ENCODE data around the gene PRSS3. TPM values are rescaled to one million over a fixed set of nuclear protein-coding genes. Genes with fewer than 3 reads are reported as not detected.
A peak's percentile ranks its signal among the peaks of the same experiment; 100 is the strongest.
"Not testable (repeated sequence)": the region's sequence is repeated elsewhere in the genome, so short reads cannot be mapped to it uniquely, and the experiment has no call there.

The PRSS3 gene
- total RNA-seq, 2 experiments from 2014 or later = not detected

- intact Hi-C loops (cut with DNase I, micrococcal nuclease) = no loop called here
- no peak for DNase-seq
- TF ChIP-seq, protein P1, sequence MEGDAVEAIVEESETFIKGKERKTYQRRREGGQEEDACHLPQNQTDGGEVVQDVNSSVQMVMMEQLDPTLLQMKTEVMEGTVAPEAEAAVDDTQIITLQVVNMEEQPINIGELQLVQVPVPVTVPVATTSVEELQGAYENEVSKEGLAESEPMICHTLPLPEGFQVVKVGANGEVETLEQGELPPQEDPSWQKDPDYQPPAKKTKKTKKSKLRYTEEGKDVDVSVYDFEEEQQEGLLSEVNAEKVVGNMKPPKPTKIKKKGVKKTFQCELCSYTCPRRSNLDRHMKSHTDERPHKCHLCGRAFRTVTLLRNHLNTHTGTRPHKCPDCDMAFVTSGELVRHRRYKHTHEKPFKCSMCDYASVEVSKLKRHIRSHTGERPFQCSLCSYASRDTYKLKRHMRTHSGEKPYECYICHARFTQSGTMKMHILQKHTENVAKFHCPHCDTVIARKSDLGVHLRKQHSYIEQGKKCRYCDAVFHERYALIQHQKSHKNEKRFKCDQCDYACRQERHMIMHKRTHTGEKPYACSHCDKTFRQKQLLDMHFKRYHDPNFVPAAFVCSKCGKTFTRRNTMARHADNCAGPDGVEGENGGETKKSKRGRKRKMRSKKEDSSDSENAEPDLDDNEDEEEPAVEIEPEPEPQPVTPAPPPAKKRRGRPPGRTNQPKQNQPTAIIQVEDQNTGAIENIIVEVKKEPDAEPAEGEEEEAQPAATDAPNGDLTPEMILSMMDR (IDR thresholded peaks at IDR 0.05) = no peak
- Histone ChIP-seq H3K36me3 (ENCODE audit: insufficient read depth, low read length) (no peaks in the 10 kb centered on the region), H3K27me3 (ENCODE audit: control insufficient read depth in 1 of 2, insufficient read depth in 2 of 2, low read length in 2 of 2) (peaks cover 47 to 61% of the 10 kb centered on the region in 2 experiments), H3K4me1 (ENCODE audit: insufficient read depth, low read length) (peaks cover 27% of the 10 kb centered on the region), H3K9me3 (ENCODE audit: control insufficient read depth in 1 of 2, insufficient read depth in 1 of 2, low read length in 2 of 2) (peaks cover 0 to 12% of the 10 kb centered on the region in 2 experiments), H3K27ac (ENCODE audit: low read depth in 1 of 2, low read length in 2 of 2) (no peak overlapping the region), H3K4me3 (ENCODE audit: low read length) (no peak overlapping the region)
- Mint-ChIP-seq H3K9me3 (no peaks in the 10 kb centered on the region), H3K36me3 (ENCODE audit: low read depth) (no peaks in the 10 kb centered on the region), H3K27me3 (peaks cover 83% of the 10 kb centered on the region), H3K27ac (no peak overlapping the region), H3K4me1 (ENCODE audit: low read depth) (peaks cover 31% of the 10 kb centered on the region), H3K4me3 (no peak overlapping the region)
- ChIA-PET CTCF (no interaction called here), POLR2A (no interaction called here)
- ATAC-seq (ENCODE audit: poor library complexity) = no peak
Observed at GRCh38 chr9:33752130-33752637, 43.2 kb upstream of the PRSS3 start.

GRCh38 chr9:33752789-33753188 is 42.6 kb upstream of the PRSS3 start:
- H3K4me3 Mint-ChIP-seq; H3K9me3 Mint-ChIP-seq; intact Hi-C loops (cut with DNase I, micrococcal nuclease); H3K27ac ChIP-seq (ENCODE audit: low read depth in 1 of 2, low read length in 2 of 2); POLR2A ChIA-PET; H3K36me3 Mint-ChIP-seq (ENCODE audit: low read depth); H3K27ac Mint-ChIP-seq; H3K4me3 ChIP-seq (ENCODE audit: low read length); ATAC-seq (ENCODE audit: poor library complexity); H3K36me3 ChIP-seq (ENCODE audit: insufficient read depth, low read length); DNase-seq: not testable (repeated sequence)
- peaks cover 27% of the 10 kb centered on the region for H3K4me1 ChIP-seq (ENCODE audit: insufficient read depth, low read length)
- H3K27me3 Mint-ChIP-seq = peaks cover 84% of the 10 kb centered on the region
- H3K4me1 Mint-ChIP-seq (ENCODE audit: low read depth) = peaks cover 31% of the 10 kb centered on the region
- peaks cover 0 to 12% of the 10 kb centered on the region in 2 experiments for H3K9me3 ChIP-seq (ENCODE audit: control insufficient read depth in 1 of 2, insufficient read depth in 1 of 2, low read length in 2 of 2)
- H3K27me3 ChIP-seq (ENCODE audit: control insufficient read depth in 1 of 2, insufficient read depth in 2 of 2, low read length in 2 of 2) = peaks cover 47 to 61% of the 10 kb centered on the region in 2 experiments
- CTCF ChIA-PET = interaction anchor here (0.9 kb wide), 1 partner anchor 26 kb away, joined by 3 read pairs; no protein-coding TSS in a partner anchor

DNA sequence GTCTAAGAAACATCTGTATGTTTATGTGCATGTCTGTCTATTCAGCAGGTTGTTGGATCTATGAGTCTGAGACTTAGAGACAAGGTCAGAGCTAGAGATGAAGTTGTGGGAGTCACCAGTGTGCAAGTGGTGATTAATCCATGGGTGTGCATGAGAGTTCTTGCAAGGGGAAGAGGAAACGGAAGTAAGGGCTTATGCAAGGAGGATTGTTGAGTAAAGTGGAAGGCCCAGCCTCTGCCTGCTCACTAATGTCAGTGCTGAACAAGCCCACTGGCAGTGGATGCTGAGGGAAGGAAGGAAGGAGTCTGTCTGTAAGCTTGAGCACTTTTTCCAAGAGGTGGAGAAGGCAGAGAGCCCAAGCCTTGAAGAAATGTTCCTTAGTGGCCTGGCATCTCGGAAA is 35.7 kb upstream of the PRSS3 start:
- H3K36me3 ChIP-seq (ENCODE audit: insufficient read depth, low read length); H3K27me3 ChIP-seq (ENCODE audit: control insufficient read depth in 1 of 2, insufficient read depth in 2 of 2, low read length in 2 of 2); H3K9me3 ChIP-seq (ENCODE audit: control insufficient read depth in 1 of 2, insufficient read depth in 1 of 2, low read length in 2 of 2); H3K36me3 Mint-ChIP-seq (ENCODE audit: low read depth); H3K4me3 ChIP-seq (ENCODE audit: low read length); POLR2A ChIA-PET; intact Hi-C loops (cut with DNase I, micrococcal nuclease); H3K9me3 Mint-ChIP-seq; H3K4me1 ChIP-seq (ENCODE audit: insufficient read depth, low read length); H3K27ac Mint-ChIP-seq; CTCF ChIA-PET; H3K4me3 Mint-ChIP-seq; ATAC-seq (ENCODE audit: poor library complexity); H3K4me1 Mint-ChIP-seq (ENCODE audit: low read depth); H3K27ac ChIP-seq (ENCODE audit: low read depth in 1 of 2, low read length in 2 of 2): not testable (repeated sequence)
- H3K27me3 Mint-ChIP-seq = peaks cover 38% of the 10 kb centered on the region
- DNase-seq = peak in 2 of 14 experiments; percentile 50 to 69

GRCh38 chr9:33762343-33762742 is 33.0 kb upstream of the PRSS3 start:
- H3K36me3 Mint-ChIP-seq (ENCODE audit: low read depth) = no peaks in the 10 kb centered on the region
- H3K27me3 Mint-ChIP-seq = peaks cover 15% of the 10 kb centered on the region
- no peak for ATAC-seq (ENCODE audit: poor library complexity)
- H3K4me3 Mint-ChIP-seq = no peak overlapping the region
- no peaks in the 10 kb centered on the region for H3K4me1 Mint-ChIP-seq (ENCODE audit: low read depth)
- Histone ChIP-seq H3K4me3 (ENCODE audit: low read length) (no peak overlapping the region), H3K36me3 (ENCODE audit: insufficient read depth, low read length) (no peaks in the 10 kb centered on the region), H3K9me3 (ENCODE audit: control insufficient read depth in 1 of 2, insufficient read depth in 1 of 2, low read length in 2 of 2) (no peaks in the 10 kb centered on the region), H3K27ac (ENCODE audit: low read depth in 1 of 2, low read length in 2 of 2) (no peak overlapping the region), H3K4me1 (ENCODE audit: insufficient read depth, low read length) (no peaks in the 10 kb centered on the region), H3K27me3 (ENCODE audit: control insufficient read depth in 1 of 2, insufficient read depth in 2 of 2, low read length in 2 of 2) (no peaks in the 10 kb centered on the region)
- intact Hi-C loops (cut with DNase I, micrococcal nuclease) = no loop called here
- TF ChIP-seq, protein P1 (IDR thresholded peaks at IDR 0.05) = no peak
- no peak for DNase-seq
- POLR2A ChIA-PET = no interaction called here
- H3K9me3 Mint-ChIP-seq = no peaks in the 10 kb centered on the region
- CTCF ChIA-PET = interaction anchor here (2.0 kb wide), 1 partner anchor 16 kb away, joined by 4 read pairs; no protein-coding TSS in a partner anchor
- no peak overlapping the region for H3K27ac Mint-ChIP-seq

- POLR2A ChIA-PET; H3K4me1 ChIP-seq (ENCODE audit: insufficient read depth, low read length); H3K4me1 Mint-ChIP-seq (ENCODE audit: low read depth); H3K4me3 ChIP-seq (ENCODE audit: low read length); DNase-seq; ATAC-seq (ENCODE audit: poor library complexity); H3K4me3 Mint-ChIP-seq; H3K27me3 ChIP-seq (ENCODE audit: control insufficient read depth in 1 of 2, insufficient read depth in 2 of 2, low read length in 2 of 2); H3K9me3 ChIP-seq (ENCODE audit: control insufficient read depth in 1 of 2, insufficient read depth in 1 of 2, low read length in 2 of 2); H3K36me3 ChIP-seq (ENCODE audit: insufficient read depth, low read length); H3K27ac ChIP-seq (ENCODE audit: low read depth in 1 of 2, low read length in 2 of 2); H3K27ac Mint-ChIP-seq; H3K27me3 Mint-ChIP-seq; intact Hi-C loops (cut with DNase I, micrococcal nuclease); H3K9me3 Mint-ChIP-seq; CTCF ChIA-PET; H3K36me3 Mint-ChIP-seq (ENCODE audit: low read depth): not testable (repeated sequence)
Observed at GRCh38 chr9:33763709-33764108, 31.7 kb upstream of the PRSS3 start.
